NAMALWA (cell line): ENCODE data around the gene ILK.

Experiments used
- DNase-seq: peaks from one replicate; pipeline ENCODE4 v3.0.0-alpha.2; 2015; ENCODE audit warnings: low spot score

The ILK gene

DNA sequence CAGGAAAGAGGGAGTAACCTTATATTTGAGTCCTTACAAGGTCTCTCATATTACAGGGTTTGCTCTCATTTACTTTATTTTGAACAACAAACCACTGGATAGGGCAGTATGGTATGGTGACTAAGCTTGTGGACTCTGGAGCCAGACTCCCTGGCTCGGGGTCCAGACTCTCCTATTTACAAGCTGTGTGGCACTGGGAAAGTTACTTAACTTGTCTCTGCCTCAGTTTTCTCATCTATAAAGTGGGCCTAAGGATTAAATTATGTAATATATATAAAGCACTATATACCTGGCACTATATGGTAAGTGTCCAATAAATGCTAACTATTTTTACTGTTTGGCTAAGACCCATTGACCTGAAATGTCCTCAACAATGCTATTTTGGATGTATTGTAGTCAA, 53.8 kb downstream of the ILK start:
- DNase-seq: no peak

DNA sequence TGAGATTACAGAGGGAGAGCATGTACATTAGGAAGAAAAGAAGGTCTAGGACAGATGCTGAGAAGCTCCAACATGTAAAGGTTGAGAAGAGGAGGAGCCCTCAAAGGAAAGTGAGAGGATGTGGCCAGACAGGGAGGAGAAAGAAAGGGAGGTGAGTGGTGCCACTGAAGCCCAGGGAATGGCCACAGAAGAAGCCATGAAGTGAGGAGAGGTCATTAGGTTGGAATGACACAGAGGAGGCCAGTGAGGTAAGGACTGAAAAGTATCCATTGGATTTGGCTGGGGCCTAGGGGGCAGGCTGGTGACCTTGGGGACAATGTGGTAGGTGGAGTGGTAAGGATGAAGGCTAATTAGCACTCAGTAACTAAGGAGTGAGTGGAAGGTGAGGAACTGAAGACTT, 55.1 kb downstream of the ILK start:
- no peak for DNase-seq
